Keratinocyte (primary cell): ENCODE results near the gene LSAMP. TPM values are rescaled to one million over a fixed set of nuclear protein-coding genes. Genes with fewer than 3 reads are reported as not detected.

Experiments used
- DNase-seq: peaks from one replicate; pipeline ENCODE4 v3.0.0-alpha.2; 2011; ENCODE audit warnings: low read depth, missing footprints, low spot score
- FAIRE-seq: peaks from 2 replicates; lab custom pipeline; 2011; peaks lifted over from hg19 to GRCh38; lab: Jason Lieb, UNC
- H2AFZ ChIP-seq: 2 replicates; pipeline ENCODE4 v1.6.0; 2012; ENCODE audit warnings: low read length, control low read depth, inconsistent platforms; ENCODE audit not compliant: control insufficient read depth
- H3K27ac ChIP-seq: 2 replicates; pipeline ENCODE4 v1.5.1; 2011; ENCODE audit warnings: low read length; ENCODE audit not compliant: control insufficient read depth, insufficient read depth
- H3K27me3 ChIP-seq: 3 replicates; pipeline ENCODE4 v1.6.0; 2011; ENCODE audit warnings: low read length; ENCODE audit not compliant: control insufficient read depth, insufficient read depth; ENCODE audit errors: extremely low read depth
- H3K36me3 ChIP-seq, 2 experiments: 2 replicates in 1 of 2; 3 replicates in 1 of 2; pipeline ENCODE4 v1.5.1; 2011; ENCODE audit warnings: low read length in 2 of 2, mild to moderate bottlenecking in 1 of 2; ENCODE audit not compliant: control insufficient read depth in 2 of 2, insufficient read depth in 2 of 2; ENCODE audit errors: extremely low read depth in 1 of 2
- H3K4me1 ChIP-seq: 3 replicates; pipeline ENCODE4 v1.5.1; 2011; ENCODE audit warnings: low read length; ENCODE audit not compliant: control insufficient read depth, insufficient read depth; ENCODE audit errors: extremely low read depth
- H3K4me2 ChIP-seq: 3 replicates; pipeline ENCODE4 v1.6.0; 2011; ENCODE audit warnings: low read depth, low read length; ENCODE audit not compliant: control insufficient read depth, insufficient read depth; ENCODE audit errors: extremely low read depth
- H3K4me3 ChIP-seq, 3 experiments: fragments of 200-600 bp in 1 of 3; sonication (generic) in 1 of 3; 2 replicates in 2 of 3; 3 replicates in 1 of 3; pipeline ENCODE4 v1.5.1; 2011 to 2016; ENCODE audit warnings: low read length in 3 of 3, mild to moderate bottlenecking in 3 of 3, control low read depth in 2 of 3, inconsistent platforms in 1 of 3, low read depth in 1 of 3, mixed read lengths in 1 of 3, mixed run types in 1 of 3, moderate library complexity in 1 of 3; ENCODE audit not compliant: control insufficient read depth in 2 of 3, insufficient read depth in 2 of 3; ENCODE audit errors: extremely low read depth in 1 of 3
- H3K79me2 ChIP-seq: 2 replicates; pipeline ENCODE4 v1.6.0; 2012; ENCODE audit warnings: low read length; ENCODE audit not compliant: control insufficient read depth, insufficient read depth
- H3K9ac ChIP-seq: 3 replicates; pipeline ENCODE4 v1.6.0; 2011; ENCODE audit warnings: low read length; ENCODE audit not compliant: control insufficient read depth, insufficient read depth; ENCODE audit errors: extremely low read depth
- H3K9me1 ChIP-seq: 3 replicates; pipeline ENCODE4 v1.6.0; 2011; ENCODE audit warnings: low read length; ENCODE audit not compliant: control insufficient read depth, insufficient read depth; ENCODE audit errors: extremely low read depth
- H3K9me3 ChIP-seq: 2 replicates; pipeline ENCODE4 v1.5.1; 2012; ENCODE audit warnings: low read depth, low read length; ENCODE audit not compliant: control insufficient read depth
- H4K20me1 ChIP-seq: 3 replicates; pipeline ENCODE4 v1.6.0; 2011; ENCODE audit warnings: low read length; ENCODE audit not compliant: control insufficient read depth, insufficient read depth; ENCODE audit errors: extremely low read depth
- EZH2 ChIP-seq: IDR thresholded peaks from one replicate; pipeline ENCODE4 v1.6.1; 2012; ENCODE audit warnings: inconsistent platforms, mild to moderate bottlenecking, low read length, moderate library complexity
- dilution Hi-C: fragments of 300-500 bp; cut with MboI; formaldehyde crosslinking; loops from one replicate; pipeline ENCODE4 v1.7.0; 2020; ENCODE audit warnings: low sequenced_read_pairs; ENCODE audit not compliant: extremely low pct_ligation_motif_present
- polyA plus RNA-seq, 5 experiments: library from polyadenylated mRNA; depleted of rRNA in 3 of 5; stranded (reverse) in 3 of 5; stranded (forward) in 1 of 5; unstranded in 1 of 5; fragments of >200 nt; gene quantifications; 1 replicate in 1 of 5; 2 replicates in 3 of 5; 3 replicates in 1 of 5; pipeline versions ENCODE4 v1.2.1 to v1.2.3, GENCODE V29; 2011 to 2012; ENCODE audit warnings: missing spikeins in 2 of 5, low read depth in 1 of 5, low replicate concordance in 1 of 5
- TF ChIP-seq, protein P1 (sequence below), 3 experiments: IDR thresholded peaks in 1 of 3; conservative IDR thresholded peaks in 1 of 3; optimal IDR thresholded peaks in 1 of 3; 2 replicates in 2 of 3; 3 replicates in 1 of 3; pipeline versions ENCODE3 to v1.5.1; 2011; ENCODE audit warnings: low read length in 3 of 3, mild to moderate bottlenecking in 3 of 3, moderate library complexity in 2 of 3, control low read depth in 1 of 3, inconsistent platforms in 1 of 3; ENCODE audit not compliant: insufficient read depth in 2 of 3; ENCODE audit errors: extremely low read depth in 1 of 3

Gene LSAMP
- polyA plus RNA-seq, 1 donor (not counting 4 experiments of a cell fraction or from before 2014, with no cell fraction given), result 0.12 TPM

DNA sequence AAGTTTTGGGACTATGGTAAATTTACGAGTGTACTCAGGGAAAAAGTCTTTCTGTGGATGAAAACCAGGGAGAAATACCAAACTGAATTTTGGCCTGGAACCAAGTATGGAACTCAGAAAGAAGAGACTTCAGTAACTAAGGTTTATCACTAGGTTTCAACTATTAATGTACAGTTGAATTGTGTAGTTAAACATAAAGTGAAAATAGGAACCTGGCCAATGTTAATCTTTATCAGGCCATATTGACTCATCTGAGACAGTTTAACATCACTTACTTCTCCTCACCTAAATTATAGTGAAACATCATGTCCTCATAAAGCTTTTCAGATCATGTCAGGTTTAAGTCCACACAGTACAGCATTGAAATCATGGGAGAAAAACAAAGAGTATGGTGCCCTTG is 197.7 kb downstream of the LSAMP start:
- DNase-seq (no peak), FAIRE-seq (no peak)
- Histone ChIP-seq H3K9ac (no peak overlapping the region), H3K27me3 (no peaks in the 10 kb centered on the region), H3K4me1 (no peaks in the 10 kb centered on the region), H3K79me2 (no peaks in the 10 kb centered on the region), H3K4me2 (no peak overlapping the region), H3K4me3 (no peak overlapping the region), H2AFZ (no peak overlapping the region), H4K20me1 (no peaks in the 10 kb centered on the region), H3K27ac (no peak overlapping the region), H3K9me1 (no peaks in the 10 kb centered on the region), H3K9me3 (no peaks in the 10 kb centered on the region), H3K36me3 (no peaks in the 10 kb centered on the region)
- no peak for TF ChIP-seq EZH2
- TF ChIP-seq, protein P1, sequence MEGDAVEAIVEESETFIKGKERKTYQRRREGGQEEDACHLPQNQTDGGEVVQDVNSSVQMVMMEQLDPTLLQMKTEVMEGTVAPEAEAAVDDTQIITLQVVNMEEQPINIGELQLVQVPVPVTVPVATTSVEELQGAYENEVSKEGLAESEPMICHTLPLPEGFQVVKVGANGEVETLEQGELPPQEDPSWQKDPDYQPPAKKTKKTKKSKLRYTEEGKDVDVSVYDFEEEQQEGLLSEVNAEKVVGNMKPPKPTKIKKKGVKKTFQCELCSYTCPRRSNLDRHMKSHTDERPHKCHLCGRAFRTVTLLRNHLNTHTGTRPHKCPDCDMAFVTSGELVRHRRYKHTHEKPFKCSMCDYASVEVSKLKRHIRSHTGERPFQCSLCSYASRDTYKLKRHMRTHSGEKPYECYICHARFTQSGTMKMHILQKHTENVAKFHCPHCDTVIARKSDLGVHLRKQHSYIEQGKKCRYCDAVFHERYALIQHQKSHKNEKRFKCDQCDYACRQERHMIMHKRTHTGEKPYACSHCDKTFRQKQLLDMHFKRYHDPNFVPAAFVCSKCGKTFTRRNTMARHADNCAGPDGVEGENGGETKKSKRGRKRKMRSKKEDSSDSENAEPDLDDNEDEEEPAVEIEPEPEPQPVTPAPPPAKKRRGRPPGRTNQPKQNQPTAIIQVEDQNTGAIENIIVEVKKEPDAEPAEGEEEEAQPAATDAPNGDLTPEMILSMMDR (optimal IDR thresholded peaks at IDR 0.05 in 1 of 3, IDR thresholded peaks at IDR 0.05 in 1 of 3, conservative IDR thresholded peaks at IDR 0.05 in 1 of 3; ENCODE audit: extremely low read depth in 1 of 3, insufficient read depth in 2 of 3, low read length in 3 of 3), result no peak
- dilution Hi-C loops, result no loop called here

- no peak overlapping the region for H3K27ac ChIP-seq
- H2AFZ ChIP-seq, result no peak overlapping the region
- no peak overlapping the region for H3K9ac ChIP-seq
- H3K9me3 ChIP-seq, result no peaks in the 10 kb centered on the region
- no peaks in the 10 kb centered on the region for H3K79me2 ChIP-seq
- no peak overlapping the region for H3K4me3 ChIP-seq
- no peak for FAIRE-seq
- H3K36me3 ChIP-seq, result no peaks in the 10 kb centered on the region
- TF ChIP-seq, protein P1 (optimal IDR thresholded peaks at IDR 0.05 in 1 of 3, IDR thresholded peaks at IDR 0.05 in 1 of 3, conservative IDR thresholded peaks at IDR 0.05 in 1 of 3; ENCODE audit: extremely low read depth in 1 of 3, insufficient read depth in 2 of 3, low read length in 3 of 3), result no peak
- no peak for TF ChIP-seq EZH2
- dilution Hi-C loops, result no loop called here
- no peaks in the 10 kb centered on the region for H3K4me1 ChIP-seq
- no peak for DNase-seq
- no peak overlapping the region for H3K4me2 ChIP-seq
- H4K20me1 ChIP-seq, result no peaks in the 10 kb centered on the region
- H3K9me1 ChIP-seq, result no peaks in the 10 kb centered on the region
- no peaks in the 10 kb centered on the region for H3K27me3 ChIP-seq
Observed at GRCh38 chr3:116246406-116246980, 198.8 kb downstream of the LSAMP start.
